Lung (tissue), 12 donors: Measurements from ENCODE around the gene ASIC2. TPM values are rescaled to one million over a fixed set of nuclear protein-coding genes. Genes with fewer than 3 reads are reported as not detected.

Experiments
- ATAC-seq: fragments of 200-7000 bp; cut with Tn5 transposase; one replicate; pipeline ENCODE4 v1.9.1; 2020; ENCODE audit warnings: moderate number of reproducible peaks; ENCODE audit not compliant: insufficient read depth, low FRiP score
- DNase-seq, 3 donors: peaks; one replicate each; pipeline ENCODE4 v3.0.0-alpha.2; 2013 to 2017
- H3K27ac ChIP-seq, 2 donors: one replicate each; pipeline ENCODE4 v1.5.1; 2013; ENCODE audit warnings: mild to moderate bottlenecking in 2 of 2, moderate library complexity in 2 of 2, control low read depth in 1 of 2, inconsistent platforms in 1 of 2, low read depth in 1 of 2, low read length in 1 of 2
- H3K27me3 ChIP-seq, 3 donors: one replicate each; pipeline ENCODE4 v1.5.1; 2013; ENCODE audit warnings: low read length in 2 of 3; ENCODE audit not compliant: control insufficient read depth in 3 of 3, insufficient read depth in 3 of 3
- H3K36me3 ChIP-seq, 4 donors: one replicate each; pipeline ENCODE4 v1.5.1; 2013; ENCODE audit warnings: low read length in 4 of 4, mild to moderate bottlenecking in 1 of 4, moderate library complexity in 1 of 4; ENCODE audit not compliant: control insufficient read depth in 4 of 4, insufficient read depth in 4 of 4
- H3K4me1 ChIP-seq, 5 donors: one replicate each; pipeline ENCODE4 v1.5.1; 2013; ENCODE audit warnings: low read length in 5 of 5, mild to moderate bottlenecking in 2 of 5, moderate library complexity in 1 of 5; ENCODE audit not compliant: control insufficient read depth in 5 of 5, insufficient read depth in 5 of 5
- H3K4me3 ChIP-seq: one replicate; pipeline ENCODE4 v1.5.1; 2013; ENCODE audit warnings: mild to moderate bottlenecking, control low read depth, moderate library complexity
- H3K9ac ChIP-seq, 2 donors: one replicate each; pipeline ENCODE4 v1.5.1; 2013; ENCODE audit warnings: low read length in 2 of 2, control low read depth in 1 of 2; ENCODE audit not compliant: insufficient read depth in 1 of 2
- H3K9me3 ChIP-seq, 4 donors: one replicate each; pipeline ENCODE4 v1.5.1; 2013; ENCODE audit warnings: low read length in 3 of 4, mild to moderate bottlenecking in 1 of 4, moderate library complexity in 1 of 4; ENCODE audit not compliant: control insufficient read depth in 4 of 4, insufficient read depth in 3 of 4
- CTCF ChIP-seq: IDR thresholded peaks from 2 replicates; pipeline ENCODE4 v1.5.1; 2012; ENCODE audit warnings: mild to moderate bottlenecking; ENCODE audit errors: control extremely low read depth, extremely low read depth
- WGBS, 2 donors: extraction: QIAGEN DNeasy Blood & Tissue Kit; methylation state at CpG; one replicate each; pipeline ENCODE4 v1.1.7; 2013; 5-methylcytosine and 5-hydroxymethylcytosine counted together
- polyA plus RNA-seq, 2 donors: library from polyadenylated mRNA; stranded (reverse); fragments of 200-250 nt; gene quantifications; one replicate each; pipeline ENCODE4 v1.2.1, GENCODE V29; 2013
- total RNA-seq, 2 donors: library from RNA; depleted of rRNA in 1 of 2; stranded (reverse); fragments of >200 nt in 1 of 2; gene quantifications; one replicate each; pipeline ENCODE4 v1.2.1, GENCODE V29; 2014 to 2021
- donor health status: control.
- donor health status: control.
- donor health status: Bipolar disorder and iron deficiency.
- donor health status: healthy.
- donor health status: DM: yes; HTN: yes; CAD: no.

ASIC2 gene
- total and polyA plus RNA-seq, 4 donors, result 0.03 to 0.28 (median 0.14) TPM; not detected in 1

- DNase-seq, result no peak
- H3K27ac ChIP-seq, result no peak overlapping the region
- H3K27me3 ChIP-seq, result no peaks in the 10 kb centered on the region
- TF ChIP-seq CTCF, result no peak
- no peak overlapping the region for H3K9ac ChIP-seq
- H3K36me3 ChIP-seq, result no peaks in the 10 kb centered on the region
- H3K4me3 ChIP-seq, result no peak overlapping the region
- ATAC-seq, result no peak
- H3K4me1 ChIP-seq, result peaks cover 0 to 9% (median 2%) of the 10 kb centered on the region in 5 donors
- WGBS, 2 donors, result 91 to 94% methylated on average over 11 of the region's 11 CpGs
- H3K9me3 ChIP-seq, result no peaks in the 10 kb centered on the region
Observed at GRCh38 chr17:33045216-33045615, 247.9 kb downstream of the ASIC2 start.

- DNase-seq (no peak), ATAC-seq (no peak)
- Histone ChIP-seq H3K9ac (no peak overlapping the region), H3K4me1 (peaks cover 0 to 11% (median 5%) of the 10 kb centered on the region in 5 donors), H3K36me3 (no peaks in the 10 kb centered on the region), H3K4me3 (no peak overlapping the region), H3K9me3 (no peaks in the 10 kb centered on the region), H3K27me3 (no peaks in the 10 kb centered on the region), H3K27ac (no peak overlapping the region)
- WGBS, 2 donors, result 92 to 94% methylated on average over 3 of the region's 3 CpGs
- TF ChIP-seq CTCF, result no peak
Observed at GRCh38 chr17:33044771-33045170, 248.3 kb downstream of the ASIC2 start.

GRCh38 chr17:33040461-33040860 is 252.6 kb downstream of the ASIC2 start:
- peaks cover 0 to 21% (median 7%) of the 10 kb centered on the region in 5 donors for H3K4me1 ChIP-seq
- TF ChIP-seq CTCF, result no peak
- H3K27me3 ChIP-seq, result no peaks in the 10 kb centered on the region
- H3K27ac ChIP-seq, result no peak overlapping the region
- no peak overlapping the region for H3K9ac ChIP-seq
- no peak overlapping the region for H3K4me3 ChIP-seq
- DNase-seq (peak; percentile 48 to 70 (median 57)), ATAC-seq (no peak)
- no peaks in the 10 kb centered on the region for H3K9me3 ChIP-seq
- H3K36me3 ChIP-seq, result no peaks in the 10 kb centered on the region
- WGBS, 2 donors, result 47 to 75% methylated on average over 4 of the region's 4 CpGs

- no peak for TF ChIP-seq CTCF
- H3K27ac ChIP-seq, result peak overlapping the region in 1 of 2 donors; percentile 32
- H3K36me3 ChIP-seq, result no peaks in the 10 kb centered on the region
- H3K4me1 ChIP-seq, result peaks cover 0 to 21% (median 7%) of the 10 kb centered on the region in 5 donors
- no peak overlapping the region for H3K4me3 ChIP-seq
- peak; percentile 29 to 93 (median 89) for DNase-seq
- H3K9me3 ChIP-seq, result no peaks in the 10 kb centered on the region
- WGBS, 2 donors, result 16 to 32% methylated on average over 2 of the region's 2 CpGs
- ATAC-seq, result no peak
- no peaks in the 10 kb centered on the region for H3K27me3 ChIP-seq
- H3K9ac ChIP-seq, result no peak overlapping the region
Observed at GRCh38 chr17:33039874-33040273, 253.2 kb downstream of the ASIC2 start.
